Activated naive CD4-positive, alpha-beta T cell treated with anti-CD3 and anti-CD28 coated beads, Interleukin-2, amount 50 U/mL, for 72 hours (primary cell): ENCODE results near the gene MACROD2. TPM values are rescaled to one million over a fixed set of nuclear protein-coding genes. Genes with fewer than 3 reads are reported as not detected.

Experiments used
- ATAC-seq, 2 donors: fragments of 150-1000 bp; cut with Tn5 transposase; 2 replicates each; pipeline ENCODE4 v1.10.0; 2021; ENCODE audit warnings: mild to moderate bottlenecking in 2 of 2, moderate library complexity in 2 of 2
- DNase-seq, 2 donors: peaks; one replicate each; pipeline ENCODE4 v3.0.0; 2021 to 2022; ENCODE audit warnings: low spot score in 2 of 2
- H3K27ac Mint-ChIP-seq, 2 donors: one replicate each; pipeline ENCODE4 v1.8.0; 2022; ENCODE audit warnings: mild to moderate bottlenecking in 2 of 2, mixed read lengths in 2 of 2
- H3K36me3 Mint-ChIP-seq, 2 donors: one replicate each; pipeline ENCODE4 v1.8.0; 2022; ENCODE audit warnings: mixed read lengths in 2 of 2
- H3K9me3 Mint-ChIP-seq, 2 donors: one replicate each; pipeline ENCODE4 v1.8.0; 2022; ENCODE audit warnings: mixed read lengths in 2 of 2
- total RNA-seq, 2 donors: library from RNA; stranded (reverse); gene quantifications; one replicate each; pipeline ENCODE4 v1.2.3, GENCODE V29; 2022

MACROD2 gene
- total RNA-seq, 2 donors from 2014 or later: not detected

- Mint-ChIP-seq H3K36me3 (no peaks in the 10 kb centered on the region), H3K27ac (no peak overlapping the region), H3K9me3 (peaks cover 4 to 15% of the 10 kb centered on the region in 2 donors)
- ATAC-seq (no peak), DNase-seq (no peak)
Measured at GRCh38 chr20:14126856-14127255, 131.5 kb downstream of the MACROD2 start.

GRCh38 chr20:14127514-14128223 lies 132.4 kb downstream of the MACROD2 start:
- Mint-ChIP-seq H3K9me3 (peaks cover 4 to 15% of the 10 kb centered on the region in 2 donors), H3K27ac (no peak overlapping the region), H3K36me3 (no peaks in the 10 kb centered on the region)
- DNase-seq (no peak), ATAC-seq (no peak)

- Mint-ChIP-seq H3K27ac (no peak overlapping the region), H3K9me3 (no peaks in the 10 kb centered on the region), H3K36me3 (no peaks in the 10 kb centered on the region)
- DNase-seq (no peak), ATAC-seq (no peak)
Measured at GRCh38 chr20:14134004-14134403, 138.7 kb downstream of the MACROD2 start.

- H3K9me3 Mint-ChIP-seq: no peaks in the 10 kb centered on the region
- DNase-seq: no peak
- H3K36me3 Mint-ChIP-seq: no peaks in the 10 kb centered on the region
- H3K27ac Mint-ChIP-seq: no peak overlapping the region
- ATAC-seq: no peak
Measured at GRCh38 chr20:14142171-14142570, 146.9 kb downstream of the MACROD2 start.

GRCh38 chr20:14142964-14143627 lies 147.8 kb downstream of the MACROD2 start:
- Mint-ChIP-seq H3K9me3 (no peaks in the 10 kb centered on the region), H3K27ac (no peak overlapping the region), H3K36me3 (no peaks in the 10 kb centered on the region)
- DNase-seq (no peak), ATAC-seq (no peak)

GRCh38 chr20:14148042-14148441 lies 152.7 kb downstream of the MACROD2 start:
- no peak for DNase-seq
- no peak for ATAC-seq
- Mint-ChIP-seq H3K9me3 (peaks cover 0 to 3% of the 10 kb centered on the region in 2 donors), H3K36me3 (no peaks in the 10 kb centered on the region), H3K27ac (no peak overlapping the region)

- H3K27ac Mint-ChIP-seq: no peak overlapping the region
- DNase-seq: no peak
- no peak for ATAC-seq
- peaks cover 4 to 10% of the 10 kb centered on the region in 2 donors for H3K9me3 Mint-ChIP-seq
- no peaks in the 10 kb centered on the region for H3K36me3 Mint-ChIP-seq
Measured at GRCh38 chr20:14155361-14155760, 160.0 kb downstream of the MACROD2 start.

GRCh38 chr20:14178528-14178927 lies 183.2 kb downstream of the MACROD2 start:
- Mint-ChIP-seq H3K27ac (no peak overlapping the region), H3K36me3 (peaks cover 0 to 17% of the 10 kb centered on the region in 2 donors), H3K9me3 (peaks cover 21 to 23% of the 10 kb centered on the region in 2 donors)
- ATAC-seq (no peak), DNase-seq (no peak)

- Mint-ChIP-seq H3K27ac (no peak overlapping the region), H3K36me3 (peaks cover 0 to 13% of the 10 kb centered on the region in 2 donors), H3K9me3 (peaks cover 16 to 22% of the 10 kb centered on the region in 2 donors)
- no peak for DNase-seq
- no peak for ATAC-seq
Measured at GRCh38 chr20:14178952-14179351, 183.6 kb downstream of the MACROD2 start.

GRCh38 chr20:14189794-14190402 lies 194.6 kb downstream of the MACROD2 start:
- peaks cover 0 to 9% of the 10 kb centered on the region in 2 donors for H3K9me3 Mint-ChIP-seq
- no peaks in the 10 kb centered on the region for H3K36me3 Mint-ChIP-seq
- DNase-seq (no peak), ATAC-seq (no peak)
- H3K27ac Mint-ChIP-seq: no peak overlapping the region

GRCh38 chr20:14191559-14191958 lies 196.2 kb downstream of the MACROD2 start:
- Mint-ChIP-seq H3K27ac (no peak overlapping the region), H3K9me3 (peaks cover 0 to 13% of the 10 kb centered on the region in 2 donors), H3K36me3 (no peaks in the 10 kb centered on the region)
- DNase-seq (no peak), ATAC-seq (no peak)

- H3K36me3 Mint-ChIP-seq: no peaks in the 10 kb centered on the region
- ATAC-seq (no peak), DNase-seq (no peak)
- H3K9me3 Mint-ChIP-seq: peaks cover under 1 to 16% of the 10 kb centered on the region in 2 donors
- H3K27ac Mint-ChIP-seq: no peak overlapping the region
Measured at GRCh38 chr20:14193443-14193842, 198.1 kb downstream of the MACROD2 start.

GRCh38 chr20:14193885-14194284 lies 198.6 kb downstream of the MACROD2 start:
- no peak for ATAC-seq
- peaks cover 5 to 21% of the 10 kb centered on the region in 2 donors for H3K9me3 Mint-ChIP-seq
- H3K27ac Mint-ChIP-seq: no peak overlapping the region
- no peaks in the 10 kb centered on the region for H3K36me3 Mint-ChIP-seq
- no peak for DNase-seq

- no peak overlapping the region for H3K27ac Mint-ChIP-seq
- no peak for ATAC-seq
- no peaks in the 10 kb centered on the region for H3K36me3 Mint-ChIP-seq
- H3K9me3 Mint-ChIP-seq: peaks cover 7 to 22% of the 10 kb centered on the region in 2 donors
- no peak for DNase-seq
Measured at GRCh38 chr20:14197097-14197496, 201.8 kb downstream of the MACROD2 start.

- DNase-seq (no peak), ATAC-seq (no peak)
- no peaks in the 10 kb centered on the region for H3K36me3 Mint-ChIP-seq
- peaks cover 11 to 17% of the 10 kb centered on the region in 2 donors for H3K9me3 Mint-ChIP-seq
- no peak overlapping the region for H3K27ac Mint-ChIP-seq
Measured at GRCh38 chr20:14198416-14198815, 203.1 kb downstream of the MACROD2 start.

- peaks cover 11 to 19% of the 10 kb centered on the region in 2 donors for H3K9me3 Mint-ChIP-seq
- H3K36me3 Mint-ChIP-seq: no peaks in the 10 kb centered on the region
- DNase-seq (no peak), ATAC-seq (no peak)
- no peak overlapping the region for H3K27ac Mint-ChIP-seq
Measured at GRCh38 chr20:14199111-14199510, 203.8 kb downstream of the MACROD2 start.

GRCh38 chr20:14203657-14204056 lies 208.3 kb downstream of the MACROD2 start:
- DNase-seq: no peak
- no peak for ATAC-seq
- Mint-ChIP-seq H3K9me3 (peaks cover 9 to 14% of the 10 kb centered on the region in 2 donors), H3K36me3 (no peaks in the 10 kb centered on the region), H3K27ac (no peak overlapping the region)
